Neural progenitor cell (in vitro differentiated cells): Measurements from ENCODE around the gene PRTFDC1.

Experiments used
- EZH2 ChIP-seq: fragments of 200-600 bp; sonication (generic); IDR thresholded peaks from 2 replicates; pipeline ENCODE4 v1.6.1; 2017; ENCODE audit warnings: antibody characterized with exemption, mild to moderate bottlenecking, moderate library complexity
- EZH2phosphoT487 ChIP-seq: fragments of 200-600 bp; sonication (generic); IDR thresholded peaks from 2 replicates; pipeline ENCODE4 v1.6.1; 2017; ENCODE audit warnings: antibody characterized with exemption
- TF ChIP-seq, protein P1 (sequence below): fragments of 200-600 bp; sonication (generic); IDR thresholded peaks from 2 replicates; pipeline ENCODE4 v1.5.1; 2017; ENCODE audit warnings: antibody characterized with exemption, mild to moderate bottlenecking

DNA sequence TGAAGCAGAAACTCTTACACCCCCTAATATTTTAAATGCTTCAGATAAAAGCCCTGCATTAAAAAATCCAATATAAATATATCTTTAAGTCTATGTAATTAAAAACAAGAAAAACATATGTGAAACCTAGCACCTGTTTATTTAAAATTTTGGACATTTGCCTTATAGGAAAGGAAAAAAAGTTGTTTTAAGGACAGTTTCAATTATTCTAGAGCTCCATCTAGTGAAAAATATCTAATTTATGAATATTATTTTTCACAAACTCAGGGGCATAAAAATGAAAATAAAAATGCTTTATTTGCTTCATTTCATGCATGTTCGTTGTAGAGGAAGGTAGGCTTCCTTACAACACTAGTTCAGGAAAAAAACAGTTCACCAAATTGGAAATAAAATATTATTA is 37.5 kb upstream of the PRTFDC1 start:
- TF ChIP-seq, protein P1, sequence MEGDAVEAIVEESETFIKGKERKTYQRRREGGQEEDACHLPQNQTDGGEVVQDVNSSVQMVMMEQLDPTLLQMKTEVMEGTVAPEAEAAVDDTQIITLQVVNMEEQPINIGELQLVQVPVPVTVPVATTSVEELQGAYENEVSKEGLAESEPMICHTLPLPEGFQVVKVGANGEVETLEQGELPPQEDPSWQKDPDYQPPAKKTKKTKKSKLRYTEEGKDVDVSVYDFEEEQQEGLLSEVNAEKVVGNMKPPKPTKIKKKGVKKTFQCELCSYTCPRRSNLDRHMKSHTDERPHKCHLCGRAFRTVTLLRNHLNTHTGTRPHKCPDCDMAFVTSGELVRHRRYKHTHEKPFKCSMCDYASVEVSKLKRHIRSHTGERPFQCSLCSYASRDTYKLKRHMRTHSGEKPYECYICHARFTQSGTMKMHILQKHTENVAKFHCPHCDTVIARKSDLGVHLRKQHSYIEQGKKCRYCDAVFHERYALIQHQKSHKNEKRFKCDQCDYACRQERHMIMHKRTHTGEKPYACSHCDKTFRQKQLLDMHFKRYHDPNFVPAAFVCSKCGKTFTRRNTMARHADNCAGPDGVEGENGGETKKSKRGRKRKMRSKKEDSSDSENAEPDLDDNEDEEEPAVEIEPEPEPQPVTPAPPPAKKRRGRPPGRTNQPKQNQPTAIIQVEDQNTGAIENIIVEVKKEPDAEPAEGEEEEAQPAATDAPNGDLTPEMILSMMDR, result no peak
- TF ChIP-seq EZH2 (no peak), EZH2phosphoT487 (no peak)
